Liver (tissue), 9 donors: ENCODE measurements around the gene TRMT2A. TPM values are rescaled to one million over a fixed set of nuclear protein-coding genes. Genes with fewer than 3 reads are reported as not detected.

Experiments used
- DNase-seq: peaks from one replicate; pipeline ENCODE4 v3.0.0-alpha.2; 2017; ENCODE audit warnings: low spot score
- H3K27ac ChIP-seq, 2 donors: one replicate each; pipeline ENCODE4 v1.7.0; 2013; ENCODE audit warnings: inconsistent platforms in 2 of 2, low read length in 2 of 2, control low read depth in 1 of 2, low read depth in 1 of 2, mild to moderate bottlenecking in 1 of 2
- H3K27me3 ChIP-seq, 4 donors: one replicate each; pipeline versions ENCODE4 v1.6.1 to v1.7.0; 2013; ENCODE audit warnings: low read length in 3 of 4, inconsistent platforms in 1 of 4, mild to moderate bottlenecking in 1 of 4, moderate library complexity in 1 of 4; ENCODE audit not compliant: control insufficient read depth in 4 of 4, insufficient read depth in 4 of 4
- H3K36me3 ChIP-seq, 4 donors: one replicate each; pipeline versions ENCODE4 v1.6.1 to v1.7.0; 2013; ENCODE audit warnings: low read length in 3 of 4, mild to moderate bottlenecking in 3 of 4, low read depth in 1 of 4, moderate library complexity in 1 of 4; ENCODE audit not compliant: control insufficient read depth in 4 of 4, insufficient read depth in 3 of 4
- H3K4me1 ChIP-seq, 4 donors: one replicate each; pipeline versions ENCODE4 v1.6.1 to v1.7.0; 2013; ENCODE audit warnings: low read length in 3 of 4, mild to moderate bottlenecking in 3 of 4, moderate library complexity in 1 of 4; ENCODE audit not compliant: control insufficient read depth in 4 of 4, insufficient read depth in 4 of 4
- H3K4me3 ChIP-seq, 3 donors: one replicate each; pipeline versions ENCODE4 v1.6.1 to v1.7.0; 2013; ENCODE audit warnings: low read length in 3 of 3, control low read depth in 1 of 3, low read depth in 1 of 3, mild to moderate bottlenecking in 1 of 3
- H3K9ac ChIP-seq, 2 donors: one replicate each; pipeline ENCODE4 v1.7.0; 2013; ENCODE audit warnings: low read length in 2 of 2, mild to moderate bottlenecking in 2 of 2, moderate library complexity in 2 of 2, control low read depth in 1 of 2, low read depth in 1 of 2
- H3K9me3 ChIP-seq, 4 donors: one replicate each; pipeline versions ENCODE4 v1.6.1 to v1.7.0; 2013; ENCODE audit warnings: low read length in 3 of 4; ENCODE audit not compliant: control insufficient read depth in 4 of 4
- ATF3 ChIP-seq: IDR thresholded peaks from 2 replicates; pipeline ENCODE4 v1.6.1; 2016; ENCODE audit warnings: antibody characterized with exemption
- CTCF ChIP-seq: fragments of 150-350 bp; IDR thresholded peaks from 2 replicates; pipeline ENCODE4 v1.5.1; 2017; ENCODE audit warnings: improper control_type of control experiment, low read depth, low read length; ENCODE audit not compliant: missing input control
- EGR1 ChIP-seq, 2 donors: IDR thresholded peaks; 2 replicates each; pipeline ENCODE4 v1.6.1; 2016 to 2018; ENCODE audit warnings: antibody characterized with exemption in 2 of 2, low read depth in 2 of 2
- FOXA1 ChIP-seq: IDR thresholded peaks from 2 replicates; pipeline ENCODE4 v1.6.1; 2016; ENCODE audit warnings: antibody characterized with exemption
- FOXA2 ChIP-seq: IDR thresholded peaks from 2 replicates; pipeline ENCODE4 v1.6.1; 2016; ENCODE audit warnings: antibody characterized with exemption
- GABPA ChIP-seq, 2 donors: IDR thresholded peaks in 1 of 2; conservative IDR thresholded peaks in 1 of 2; 2 replicates each; pipeline ENCODE4 v1.6.1; 2016; ENCODE audit warnings: antibody characterized with exemption in 2 of 2, mild to moderate bottlenecking in 1 of 2, moderate library complexity in 1 of 2
- MAX ChIP-seq: IDR thresholded peaks from 2 replicates; pipeline ENCODE4 v1.6.1; 2016; ENCODE audit warnings: antibody characterized with exemption
- NR2F2 ChIP-seq: IDR thresholded peaks from 2 replicates; pipeline ENCODE4 v1.6.1; 2016; ENCODE audit warnings: antibody characterized with exemption
- RAD21 ChIP-seq, 2 donors: IDR thresholded peaks; 2 replicates each; pipeline ENCODE4 v1.6.1; 2016; ENCODE audit warnings: antibody characterized with exemption in 2 of 2, mild to moderate bottlenecking in 2 of 2
- REST ChIP-seq: IDR thresholded peaks from 2 replicates; pipeline ENCODE4 v1.6.1; 2016; ENCODE audit warnings: antibody characterized with exemption, mild to moderate bottlenecking
- TAF1 ChIP-seq: conservative IDR thresholded peaks from 2 replicates; pipeline ENCODE4 v1.6.1; 2016; ENCODE audit warnings: antibody characterized with exemption, mild to moderate bottlenecking
- YY1 ChIP-seq: IDR thresholded peaks from 2 replicates; pipeline ENCODE4 v1.6.1; 2016; ENCODE audit warnings: antibody characterized with exemption, mild to moderate bottlenecking
- WGBS: extraction: QIAGEN DNeasy Blood & Tissue Kit; methylation state at CpG from one replicate; pipeline ENCODE4 v1.1.7; 2013; 5-methylcytosine and 5-hydroxymethylcytosine counted together
- polyA plus RNA-seq, 2 donors: library from polyadenylated mRNA; stranded (reverse) in 1 of 2; unstranded in 1 of 2; fragments of 200-250 nt in 1 of 2; fragments of >200 nt in 1 of 2; fragmentation: Nextera tagmentation in 1 of 2; extraction: Ambion mirVana in 1 of 2; gene quantifications; one replicate each; pipeline versions ENCODE4 v1.2.1 to v1.2.3, GENCODE V29; 2013 to 2015
- total RNA-seq, 2 donors: library from RNA; depleted of rRNA; stranded (reverse); fragments of >200 nt; gene quantifications; one replicate each; pipeline ENCODE4 v1.2.3, GENCODE V29; 2014
- donor health status: healthy.
- donor health status: healthy.
- donor health status: healthy.
- donor health status: healthy.
- donor health status: healthy.

TRMT2A gene
- total and polyA plus RNA-seq, 4 donors: 19.9 to 32.9 (median 25.2) TPM

DNA sequence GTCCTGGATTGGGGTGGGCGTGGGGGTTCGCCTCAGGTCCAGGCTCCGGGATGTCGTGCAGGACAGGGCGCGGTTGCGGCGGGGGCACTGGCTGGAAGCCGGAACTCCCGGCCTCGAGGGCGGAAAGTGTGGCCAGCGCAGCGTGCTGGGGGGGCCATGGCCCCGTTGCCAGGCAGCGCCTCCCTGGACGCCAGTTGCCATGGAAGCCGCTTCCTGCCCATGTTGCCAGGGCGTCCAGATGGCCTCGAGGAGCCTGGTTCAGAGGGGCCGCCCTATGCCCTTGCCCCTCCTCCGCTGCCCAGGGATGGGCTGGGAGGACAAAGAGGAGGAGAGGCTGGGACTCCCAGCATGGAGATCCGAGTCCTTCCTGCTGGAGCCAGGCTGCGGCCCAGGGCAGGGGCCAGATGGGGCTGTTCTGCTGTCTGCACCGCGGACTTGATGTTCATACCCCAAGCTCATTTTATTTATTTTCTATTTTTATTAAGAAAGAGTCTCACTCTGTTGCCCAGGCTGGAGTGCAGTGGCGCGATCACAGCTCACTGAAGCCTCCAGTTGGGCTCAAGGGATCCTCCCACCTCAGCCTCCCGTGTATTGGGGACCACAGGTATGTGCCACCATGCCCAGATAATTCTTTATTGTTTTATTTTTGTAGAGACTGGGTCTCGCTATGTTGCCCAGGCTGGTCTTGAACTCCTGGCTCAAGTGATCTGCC is 38.5 kb upstream of the TRMT2A start (continued):
- TF ChIP-seq MAX (no peak), FOXA1 (no peak), CTCF (no peak), NR2F2 (no peak), FOXA2 (no peak), RAD21 (IDR thresholded peaks at IDR 0.05) (no peak)

GRCh38 chr22:20154602-20155187 is 37.7 kb upstream of the TRMT2A start:
- Histone ChIP-seq H3K27me3 (no peaks in the 10 kb centered on the region), H3K4me3 (no peak overlapping the region), H3K36me3 (no peaks in the 10 kb centered on the region), H3K4me1 (no peaks in the 10 kb centered on the region), H3K9me3 (no peaks in the 10 kb centered on the region), H3K27ac (no peak overlapping the region), H3K9ac (no peak overlapping the region)
- no peak for DNase-seq
- TF ChIP-seq RAD21 (IDR thresholded peaks at IDR 0.05) (no peak), MAX (no peak), FOXA1 (no peak), REST (no peak), GABPA (IDR thresholded peaks at IDR 0.05 in 1 of 2, conservative IDR thresholded peaks at IDR 0.05 in 1 of 2) (no peak), YY1 (no peak), EGR1 (IDR thresholded peaks at IDR 0.05; ENCODE audit: low read depth in 2 of 2) (no peak), ATF3 (no peak), CTCF (no peak), TAF1 (no peak), NR2F2 (no peak)
- WGBS: 66% methylated on average over 14 of the region's 14 CpGs
